Pancreas (tissue), 10 donors: Measurements from ENCODE around the gene GRIN2A. TPM values are rescaled to one million over a fixed set of nuclear protein-coding genes. Genes with fewer than 3 reads are reported as not detected.

Source experiments
- ATAC-seq, 4 donors: fragments of 200-7000 bp; cut with Tn5 transposase; one replicate each; pipeline versions ENCODE4 v1.8.0 to v1.9.1; 2020; ENCODE audit warnings: mild to moderate bottlenecking in 4 of 4, moderate library complexity in 4 of 4
- DNase-seq, 6 donors: peaks; one replicate each; pipeline ENCODE4 v3.0.0-alpha.2; 2020
- FAIRE-seq: peaks from 2 replicates; lab custom pipeline; 2012; peaks lifted over from hg19 to GRCh38; lab: Jason Lieb, UNC
- H3K27ac ChIP-seq, 4 donors: fragments of 200-600 bp; sonication (generic); 1 replicate in 3 of 4; 2 replicates in 1 of 4; pipeline versions ENCODE4 v1.5.0 to v1.8.0; 2020
- H3K27me3 ChIP-seq, 4 donors: fragments of 200-600 bp; one replicate each; pipeline ENCODE4 v1.8.0; 2021
- H3K36me3 ChIP-seq, 3 donors: fragments of 200-600 bp; sonication (generic) in 1 of 3; one replicate each; pipeline versions ENCODE4 v1.5.0 to v1.8.0; 2020 to 2021
- H3K4me1 ChIP-seq, 3 donors: fragments of 200-600 bp; one replicate each; pipeline ENCODE4 v1.8.0; 2021
- H3K4me3 ChIP-seq, 4 donors: fragments of 200-600 bp; sonication (generic) in 2 of 4; one replicate each; pipeline versions ENCODE4 v1.5.0 to v1.8.0; 2020 to 2021
- H3K9me3 ChIP-seq, 4 donors: fragments of 200-600 bp; one replicate each; pipeline ENCODE4 v1.8.0; 2021
- WGBS, 2 donors: extraction: QIAGEN DNeasy Blood & Tissue Kit; methylation state at CpG; one replicate each; pipeline ENCODE4 v1.1.7; 2013; 5-methylcytosine and 5-hydroxymethylcytosine counted together
- intact Hi-C, 3 donors: fragments of 100-400 bp; cut with DNase I; formaldehyde crosslinking; loops; one replicate each; pipeline versions ENCODE4 v1.11.1 to v1.14.2; 2022
- polyA plus RNA-seq, 2 donors: library from polyadenylated mRNA; stranded (reverse); fragments of 200-250 nt; gene quantifications; one replicate each; pipeline ENCODE4 v1.2.3, GENCODE V29; 2013
- total RNA-seq, 6 donors: library from RNA; stranded (reverse); fragmentation: NEBNext Ultra II Directional in 4 of 6; extraction: Animal tissue kit (Norgen Biotek cat#: 25700) in 4 of 6; gene quantifications; one replicate each; pipeline versions ENCODE4 v1.2.1 to v1.2.4, GENCODE V29; 2021 to 2023
- TF ChIP-seq, protein P1 (sequence below), 4 donors: fragments of 200-600 bp; sonication (generic) in 3 of 4; IDR thresholded peaks; one replicate each; pipeline versions ENCODE4 v1.5.0 to v1.8.0; 2021; ENCODE audit warnings: antibody characterized with exemption in 4 of 4
- donor health status: healthy with polysubstance abuse.
- donor health status: DM: no; HTN: no; CAD: no; lungs with moderate emphysema.
- donor health status: DM: no; HTN: no; CAD: no.
- donor health status: control.
- donor health status: control.
- donor health status: Bipolar disorder and iron deficiency.
- donor health status: DM: yes; HTN: yes; CAD: no.
- donor health status: DM: no; HTN: no; CAD: no.
- donor health status: DM: no; HTN: no; CAD: no.
- donor health status: DM: yes; HTN: yes; CAD: no.

The GRIN2A gene
- total and polyA plus RNA-seq, 8 donors: 0.09 to 2.2 (median 0.32) TPM

DNA sequence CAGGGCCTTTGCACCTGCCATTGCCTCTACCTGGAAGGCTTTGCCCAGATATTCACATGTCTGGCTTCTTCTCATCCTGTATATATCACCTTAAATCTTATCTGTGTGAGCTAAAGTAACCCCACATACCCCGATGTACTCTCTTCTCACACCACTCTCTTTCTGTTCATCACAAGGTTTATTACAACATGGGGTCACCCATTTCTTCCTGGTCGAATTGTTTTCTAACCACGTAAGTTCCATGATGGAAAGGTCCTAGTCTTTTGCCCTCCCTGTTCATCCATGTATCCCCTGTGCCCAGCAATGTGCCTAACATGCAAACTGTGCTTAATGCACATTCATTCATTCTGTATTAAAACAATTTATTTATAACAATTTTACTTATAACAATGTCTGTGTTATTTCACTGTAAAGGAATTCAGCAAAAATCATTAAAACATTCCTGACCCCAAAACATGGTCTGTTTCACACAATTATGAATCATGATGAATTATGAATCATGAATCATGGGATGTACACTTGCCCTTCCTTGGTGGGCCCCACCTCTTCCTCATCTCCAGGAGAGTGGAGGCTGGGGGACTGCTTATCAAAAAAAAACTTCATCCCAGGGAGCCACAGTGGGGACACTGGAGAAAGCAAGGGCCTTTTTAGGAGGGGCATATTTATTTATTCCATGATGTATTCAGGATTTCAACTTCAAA is 336.4 kb downstream of the GRIN2A start:
- TF ChIP-seq, protein P1, sequence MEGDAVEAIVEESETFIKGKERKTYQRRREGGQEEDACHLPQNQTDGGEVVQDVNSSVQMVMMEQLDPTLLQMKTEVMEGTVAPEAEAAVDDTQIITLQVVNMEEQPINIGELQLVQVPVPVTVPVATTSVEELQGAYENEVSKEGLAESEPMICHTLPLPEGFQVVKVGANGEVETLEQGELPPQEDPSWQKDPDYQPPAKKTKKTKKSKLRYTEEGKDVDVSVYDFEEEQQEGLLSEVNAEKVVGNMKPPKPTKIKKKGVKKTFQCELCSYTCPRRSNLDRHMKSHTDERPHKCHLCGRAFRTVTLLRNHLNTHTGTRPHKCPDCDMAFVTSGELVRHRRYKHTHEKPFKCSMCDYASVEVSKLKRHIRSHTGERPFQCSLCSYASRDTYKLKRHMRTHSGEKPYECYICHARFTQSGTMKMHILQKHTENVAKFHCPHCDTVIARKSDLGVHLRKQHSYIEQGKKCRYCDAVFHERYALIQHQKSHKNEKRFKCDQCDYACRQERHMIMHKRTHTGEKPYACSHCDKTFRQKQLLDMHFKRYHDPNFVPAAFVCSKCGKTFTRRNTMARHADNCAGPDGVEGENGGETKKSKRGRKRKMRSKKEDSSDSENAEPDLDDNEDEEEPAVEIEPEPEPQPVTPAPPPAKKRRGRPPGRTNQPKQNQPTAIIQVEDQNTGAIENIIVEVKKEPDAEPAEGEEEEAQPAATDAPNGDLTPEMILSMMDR (IDR thresholded peaks at IDR 0.05): no peak
- H3K9me3 ChIP-seq: no peaks in the 10 kb centered on the region
- WGBS, 2 donors: 63 to 89% methylated on average over 3 of the region's 3 CpGs
- no peak for FAIRE-seq
- no peaks in the 10 kb centered on the region for H3K36me3 ChIP-seq
- H3K4me3 ChIP-seq: no peak overlapping the region
- H3K27ac ChIP-seq: no peak overlapping the region
- H3K4me1 ChIP-seq: no peaks in the 10 kb centered on the region
- no peaks in the 10 kb centered on the region for H3K27me3 ChIP-seq
- no peak for DNase-seq
- peak in 2 of 4 donors; percentile 27 to 28 for ATAC-seq
- intact Hi-C loops: no loop called here

DNA sequence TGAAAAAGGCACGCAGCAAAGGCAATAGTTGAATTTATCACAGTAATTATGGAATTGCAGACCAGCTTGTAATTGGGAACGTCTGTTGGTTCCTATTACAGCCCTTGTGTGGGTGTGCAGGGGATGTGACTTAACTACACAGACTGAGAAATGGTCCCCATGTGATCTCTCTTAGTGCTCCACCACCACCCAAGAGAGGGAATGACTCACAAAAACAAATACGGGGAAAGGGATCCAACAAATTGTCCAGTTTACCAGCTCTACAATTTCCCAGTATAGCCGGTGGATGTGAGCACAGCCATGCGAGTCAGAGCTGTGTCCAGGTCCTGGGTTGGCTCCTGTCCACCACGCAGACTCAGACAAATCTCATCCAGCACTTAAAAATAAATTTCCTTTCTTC is 337.9 kb downstream of the GRIN2A start:
- H3K36me3 ChIP-seq: no peaks in the 10 kb centered on the region
- DNase-seq: no peak
- H3K27ac ChIP-seq: no peak overlapping the region
- no peaks in the 10 kb centered on the region for H3K9me3 ChIP-seq
- 66 to 79% methylated on average over 6 of the region's 6 CpGs for WGBS, 2 donors
- intact Hi-C loops: no loop called here
- ATAC-seq: peak in 2 of 4 donors; percentile 32 to 48
- TF ChIP-seq, protein P1 (IDR thresholded peaks at IDR 0.05): no peak
- no peak for FAIRE-seq
- no peaks in the 10 kb centered on the region for H3K4me1 ChIP-seq
- no peak overlapping the region for H3K4me3 ChIP-seq
- peaks cover 0 to 4% (median 0%) of the 10 kb centered on the region in 4 donors for H3K27me3 ChIP-seq

DNA sequence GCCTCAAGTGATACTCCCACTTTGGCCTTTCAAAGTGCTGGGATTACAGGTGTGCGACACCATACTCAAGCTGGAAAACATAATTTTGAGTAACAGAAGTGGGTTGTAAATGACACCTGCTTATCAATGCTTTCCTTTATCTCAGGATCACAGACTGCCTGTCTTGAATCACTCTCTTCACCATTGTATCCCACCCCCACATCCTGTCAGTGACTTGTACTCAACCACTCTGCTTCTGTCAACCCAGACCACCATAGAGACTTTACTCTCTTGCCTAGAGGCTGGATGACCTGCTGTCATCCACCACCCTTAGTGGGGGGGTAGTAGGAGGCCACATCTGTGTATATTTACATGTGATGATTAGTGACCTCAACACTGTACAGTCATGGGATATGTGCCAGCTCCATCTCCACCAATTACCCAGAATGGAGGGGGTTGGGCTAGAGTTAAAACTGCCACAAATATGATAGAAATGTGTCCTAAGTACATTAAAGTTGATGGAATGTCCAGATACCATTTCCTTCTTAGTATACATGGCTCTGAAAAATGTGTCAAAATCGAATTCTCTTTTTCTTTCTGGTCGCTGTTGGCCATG is 338.7 kb downstream of the GRIN2A start:
- intact Hi-C loops: no loop called here
- WGBS, 2 donors: 68 to 78% methylated on average over 3 of the region's 3 CpGs
- ATAC-seq: no peak

DNA sequence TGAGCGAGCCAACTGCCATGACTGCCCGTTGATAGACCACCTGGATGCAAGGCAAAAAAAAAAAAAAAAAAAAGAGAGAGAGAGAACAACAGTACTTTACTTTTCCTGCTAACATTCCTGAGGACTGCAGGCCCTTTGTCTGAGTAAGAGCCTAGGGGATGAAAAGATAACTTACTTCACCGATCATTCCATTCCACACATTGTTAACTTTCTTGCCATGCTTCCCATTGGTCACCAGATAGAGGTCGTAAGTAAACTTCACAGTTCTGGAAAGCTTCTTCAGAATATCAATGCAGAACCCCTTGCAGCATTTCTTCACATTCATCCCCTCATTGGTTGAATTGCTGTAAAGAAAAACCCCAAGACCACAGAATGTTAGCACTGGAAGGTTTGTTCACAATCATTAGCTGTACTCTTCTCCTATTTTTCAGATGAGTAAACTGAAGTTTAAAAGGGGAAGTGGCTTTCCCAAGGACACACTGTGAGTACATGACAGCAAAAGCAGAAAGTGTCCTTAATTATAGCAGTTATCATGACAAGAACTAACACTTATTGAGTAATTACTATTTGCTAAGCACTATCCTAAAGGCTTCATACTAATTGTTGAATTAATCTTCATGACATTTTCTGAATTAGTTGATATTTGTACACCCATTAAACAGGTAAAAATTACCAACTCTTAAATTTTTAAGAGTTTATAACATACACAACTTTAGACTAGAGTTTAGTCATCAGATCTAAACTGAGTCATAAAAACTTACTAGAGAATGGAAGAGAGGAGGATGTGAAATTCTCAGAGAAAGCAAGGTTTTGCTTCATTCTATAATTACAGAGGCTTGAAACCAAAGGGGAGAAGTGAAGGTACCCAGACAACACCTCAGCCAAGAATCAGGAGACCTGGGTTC is 341.2 kb downstream of the GRIN2A start:
- TF ChIP-seq, protein P1 (IDR thresholded peaks at IDR 0.05): no peak
- intact Hi-C loops: no loop called here
- ATAC-seq: no peak
- 32 to 33% methylated on average over 4 of the region's 4 CpGs for WGBS, 2 donors
- DNase-seq: no peak
- H3K36me3 ChIP-seq: no peaks in the 10 kb centered on the region
- H3K4me3 ChIP-seq: no peak overlapping the region
- H3K4me1 ChIP-seq: no peaks in the 10 kb centered on the region
- no peak for FAIRE-seq
- peaks cover 0 to 7% (median 0%) of the 10 kb centered on the region in 4 donors for H3K27me3 ChIP-seq
- no peak overlapping the region for H3K27ac ChIP-seq
- no peaks in the 10 kb centered on the region for H3K9me3 ChIP-seq

More for the DNA sequence above, 338.7 kb downstream of the GRIN2A start:
- FAIRE-seq (no peak), DNase-seq (no peak)
- TF ChIP-seq, protein P1 (IDR thresholded peaks at IDR 0.05): no peak
- no peaks in the 10 kb centered on the region for H3K4me1 ChIP-seq
- peaks cover 0 to 4% (median 0%) of the 10 kb centered on the region in 4 donors for H3K27me3 ChIP-seq
- no peak overlapping the region for H3K27ac ChIP-seq
- no peaks in the 10 kb centered on the region for H3K36me3 ChIP-seq
- H3K4me3 ChIP-seq: no peak overlapping the region
- H3K9me3 ChIP-seq: no peaks in the 10 kb centered on the region
